Type B pancreatic cell (in vitro differentiated cells): Measurements from ENCODE around the gene S100A4. TPM values are rescaled to one million over a fixed set of nuclear protein-coding genes. Genes with fewer than 3 reads are reported as not detected.

Source experiments
- DNase-seq: peaks from one replicate; pipeline ENCODE4 v3.0.0; 2021; ENCODE audit warnings: mixed read lengths; ENCODE audit not compliant: unreplicated experiment; ENCODE audit errors: extremely low spot score
- H3K27ac Mint-ChIP-seq: 2 replicates; pipeline ENCODE4 v1.8.0; 2021; ENCODE audit warnings: mild to moderate bottlenecking, mixed read lengths
- H3K27me3 Mint-ChIP-seq: 2 replicates; pipeline ENCODE4 v1.8.0; 2021; ENCODE audit warnings: mixed read lengths
- H3K36me3 Mint-ChIP-seq: 2 replicates; pipeline ENCODE4 v1.8.0; 2021; ENCODE audit warnings: mixed read lengths
- H3K4me1 Mint-ChIP-seq: one replicate; pipeline ENCODE4 v1.8.0; 2021; ENCODE audit warnings: mixed read lengths; ENCODE audit not compliant: unreplicated experiment
- H3K4me3 Mint-ChIP-seq: 2 replicates; pipeline ENCODE4 v1.8.0; 2021; ENCODE audit warnings: mild to moderate bottlenecking, mixed read lengths
- H3K9me3 Mint-ChIP-seq: 2 replicates; pipeline ENCODE4 v1.8.0; 2021; ENCODE audit warnings: mixed read lengths
- CTCF ChIP-seq: fragments of 200-600 bp; sonication (generic); conservative IDR thresholded peaks from 2 replicates; pipeline ENCODE4 v1.5.0; 2021; ENCODE audit warnings: antibody characterized with exemption, mild to moderate bottlenecking
- total RNA-seq: library from RNA; stranded (reverse); gene quantifications from 2 replicates; pipeline ENCODE4 v1.2.1, GENCODE V29; 2021; ENCODE audit warnings: low replicate concordance

Gene S100A4
- total RNA-seq, 1 donor from 2014 or later = 61.0 TPM

DNA sequence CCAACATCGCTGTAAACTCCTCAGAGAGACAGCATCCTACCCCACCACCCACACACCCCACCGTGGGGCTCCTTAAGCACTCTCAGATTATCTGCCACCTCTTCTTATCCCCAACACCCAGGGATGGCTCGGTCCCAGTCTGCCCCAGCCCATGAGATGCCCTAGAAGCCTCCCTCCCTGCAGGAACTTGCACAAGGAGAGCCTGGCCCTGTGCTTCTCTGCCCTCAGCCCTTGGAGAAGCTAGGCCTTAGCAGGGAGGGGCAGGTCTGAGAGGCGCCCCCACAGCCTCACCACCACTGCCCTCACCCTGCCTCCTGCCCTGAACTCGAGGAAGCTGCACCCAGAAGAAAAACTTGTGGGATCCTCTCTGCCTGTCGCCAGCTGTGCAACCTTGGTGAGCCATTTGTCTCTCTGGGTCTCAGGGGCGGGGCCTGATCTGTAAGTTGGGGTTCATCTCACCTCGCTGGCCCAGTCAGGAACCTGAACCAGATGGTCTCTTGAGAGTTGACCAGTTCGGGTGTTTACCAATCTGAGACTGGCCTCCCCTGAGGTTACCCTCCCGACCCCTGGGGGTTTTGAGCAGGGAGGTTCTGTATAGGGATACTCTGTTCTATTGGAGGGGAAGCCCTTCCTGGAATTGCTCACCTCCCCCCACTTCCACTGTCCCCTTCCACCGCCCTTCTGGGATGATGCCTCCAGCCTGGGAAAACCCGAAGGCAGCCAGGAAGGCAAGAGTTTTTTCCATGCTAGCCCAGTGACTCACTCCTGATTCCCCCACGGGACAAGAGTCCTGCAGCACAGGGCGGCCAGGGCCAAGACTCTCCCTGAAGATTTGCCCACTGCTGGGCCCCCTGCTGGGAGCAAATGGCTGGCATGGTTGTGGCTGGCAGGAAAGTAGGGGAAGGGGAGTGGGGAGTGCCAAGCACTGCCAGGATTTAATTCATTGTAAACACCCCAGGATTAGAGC is 3.4 kb upstream of the S100A4 start, which contains the start of gene S100A3:
Gene S100A3, minus strand, starts transcription at position 537 of the 967 bp plus-strand sequence. CDS start 773 bp downstream, outside the sequence.
- H3K27me3 Mint-ChIP-seq = no peaks in the 10 kb centered on the region
- peak within 1 kb of the TSS; percentile 72 for H3K27ac Mint-ChIP-seq
- no peak for TF ChIP-seq CTCF
- no peak within 1 kb of the TSS for H3K4me3 Mint-ChIP-seq
- H3K36me3 Mint-ChIP-seq = no peaks in the 10 kb centered on the region
- no peaks in the 10 kb centered on the region for H3K9me3 Mint-ChIP-seq
- peaks cover 65% of the 10 kb centered on the region for H3K4me1 Mint-ChIP-seq
- no peak for DNase-seq

- no peaks in the 10 kb centered on the region for H3K27me3 Mint-ChIP-seq
- no peaks in the 10 kb centered on the region for H3K36me3 Mint-ChIP-seq
- H3K27ac Mint-ChIP-seq = peak overlapping the region; percentile 72
- DNase-seq = no peak
- H3K4me1 Mint-ChIP-seq = peaks cover 58% of the 10 kb centered on the region
- no peak for TF ChIP-seq CTCF
- H3K4me3 Mint-ChIP-seq = no peak overlapping the region
- H3K9me3 Mint-ChIP-seq = no peaks in the 10 kb centered on the region
Observed at GRCh38 chr1:153547560-153548551, 2.2 kb upstream of the S100A4 start.

GRCh38 chr1:153546796-153547559 is 1.4 kb upstream of the S100A4 start:
- peak overlapping the region; percentile 99 for H3K27ac Mint-ChIP-seq
- no peaks in the 10 kb centered on the region for H3K36me3 Mint-ChIP-seq
- no peak for DNase-seq
- TF ChIP-seq CTCF = no peak
- peak overlapping the region; percentile 36 for H3K4me3 Mint-ChIP-seq
- H3K27me3 Mint-ChIP-seq = no peaks in the 10 kb centered on the region
- peaks cover 59% of the 10 kb centered on the region for H3K4me1 Mint-ChIP-seq
- H3K9me3 Mint-ChIP-seq = no peaks in the 10 kb centered on the region

DNA sequence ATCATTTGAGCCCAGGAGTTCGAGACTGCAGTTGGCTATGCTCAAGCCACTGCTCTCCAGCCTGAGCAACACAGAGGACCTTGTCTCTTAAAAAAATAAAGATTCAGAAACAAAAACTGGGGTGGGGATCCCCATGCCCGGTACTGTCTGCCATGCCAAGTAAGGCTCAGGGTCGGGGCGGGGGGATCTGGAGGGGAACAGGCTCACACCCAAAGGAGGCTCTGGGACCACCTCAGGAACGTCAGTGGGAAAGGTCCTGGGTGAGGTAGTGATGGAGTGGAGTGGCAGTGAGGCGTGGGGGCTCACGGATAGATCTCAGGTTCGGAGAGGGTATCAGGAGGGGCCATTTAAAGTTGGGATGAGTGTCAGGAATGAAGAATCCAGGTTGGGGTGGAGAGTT is 765 bp upstream of the S100A4 start:
- Mint-ChIP-seq H3K9me3 (no peaks in the 10 kb centered on the region), H3K36me3 (no peaks in the 10 kb centered on the region), H3K27ac (peak overlapping the region; percentile 99), H3K4me3 (peak overlapping the region; percentile 36), H3K4me1 (peaks cover 63% of the 10 kb centered on the region), H3K27me3 (no peaks in the 10 kb centered on the region)
- no peak for TF ChIP-seq CTCF
- DNase-seq = no peak
